Stimulated activated effector memory CD8-positive, alpha-beta T cell treated with anti-CD3 and anti-CD28 coated beads, Interleukin-12 subunit alpha, Interleukin-12 subunit beta, amount 100 ng/mL, for 72 hours (primary cell): ENCODE results near the gene NCOA3.
"Not testable (repeated sequence)": the region's sequence is repeated elsewhere in the genome, so short reads cannot be mapped to it uniquely, and the experiment has no call there.

Source experiments
- ATAC-seq: fragments of 150-1000 bp; cut with Tn5 transposase; 2 replicates; pipeline ENCODE4 v1.10.0; 2021
- DNase-seq, 2 donors: peaks; one replicate each; pipeline ENCODE4 v3.0.0; 2021 to 2022; ENCODE audit warnings: low spot score in 2 of 2
- H3K27ac Mint-ChIP-seq: one replicate; pipeline ENCODE4 v1.8.0; 2022; ENCODE audit warnings: mild to moderate bottlenecking, mixed read lengths
- H3K36me3 Mint-ChIP-seq: one replicate; pipeline ENCODE4 v1.8.0; 2022; ENCODE audit warnings: mild to moderate bottlenecking, mixed read lengths
- H3K4me1 Mint-ChIP-seq: one replicate; pipeline ENCODE4 v1.8.0; 2022; ENCODE audit warnings: mixed read lengths
- H3K4me3 Mint-ChIP-seq: one replicate; pipeline ENCODE4 v1.8.0; 2022; ENCODE audit warnings: mild to moderate bottlenecking, mixed read lengths
- H3K9me3 Mint-ChIP-seq: one replicate; pipeline ENCODE4 v1.8.0; 2022; ENCODE audit warnings: mixed read lengths

Gene NCOA3

GRCh38 chr20:47506335-47506734 lies 4.6 kb downstream of the NCOA3 start:
- peak overlapping the region; percentile 59 for H3K4me3 Mint-ChIP-seq
- DNase-seq (no peak), ATAC-seq (no peak)
- H3K9me3 Mint-ChIP-seq = no peaks in the 10 kb centered on the region
- H3K36me3 Mint-ChIP-seq = peaks cover 79% of the 10 kb centered on the region
- H3K27ac Mint-ChIP-seq = peak overlapping the region; percentile 26
- H3K4me1 Mint-ChIP-seq = peaks cover 60% of the 10 kb centered on the region

GRCh38 chr20:47506850-47507249 lies 5.2 kb downstream of the NCOA3 start:
- H3K27ac Mint-ChIP-seq = peak overlapping the region; percentile 26
- DNase-seq = no peak
- H3K4me3 Mint-ChIP-seq = peak overlapping the region; percentile 59
- H3K36me3 Mint-ChIP-seq = peaks cover 79% of the 10 kb centered on the region
- no peaks in the 10 kb centered on the region for H3K9me3 Mint-ChIP-seq
- H3K4me1 Mint-ChIP-seq = peaks cover 60% of the 10 kb centered on the region
- ATAC-seq = no peak

- ATAC-seq = peak; percentile 80
- Mint-ChIP-seq H3K27ac (peak overlapping the region; percentile 26), H3K4me1 (peaks cover 62% of the 10 kb centered on the region), H3K4me3 (peak overlapping the region; percentile 59), H3K36me3 (peaks cover 79% of the 10 kb centered on the region)
- not testable (repeated sequence) for DNase-seq, H3K9me3 Mint-ChIP-seq
Observed at GRCh38 chr20:47507275-47507981, 5.7 kb downstream of the NCOA3 start.

GRCh38 chr20:47508278-47508677 lies 6.6 kb downstream of the NCOA3 start:
- DNase-seq = no peak
- peak overlapping the region; percentile 77 for H3K27ac Mint-ChIP-seq
- H3K36me3 Mint-ChIP-seq = peaks cover 76% of the 10 kb centered on the region
- H3K4me1 Mint-ChIP-seq = peaks cover 67% of the 10 kb centered on the region
- no peak for ATAC-seq
- H3K4me3 Mint-ChIP-seq = peak overlapping the region; percentile 59
- no peaks in the 10 kb centered on the region for H3K9me3 Mint-ChIP-seq

- peak overlapping the region; percentile 59 for H3K4me3 Mint-ChIP-seq
- H3K27ac Mint-ChIP-seq = peak overlapping the region; percentile 77
- no peaks in the 10 kb centered on the region for H3K9me3 Mint-ChIP-seq
- ATAC-seq (peak; percentile 26), DNase-seq (no peak)
- H3K36me3 Mint-ChIP-seq = peaks cover 76% of the 10 kb centered on the region
- peaks cover 61% of the 10 kb centered on the region for H3K4me1 Mint-ChIP-seq
Observed at GRCh38 chr20:47509104-47509661, 7.5 kb downstream of the NCOA3 start.

- Mint-ChIP-seq H3K9me3 (no peaks in the 10 kb centered on the region), H3K4me3 (peak overlapping the region; percentile 59), H3K36me3 (peaks cover 76% of the 10 kb centered on the region), H3K27ac (peak overlapping the region; percentile 77), H3K4me1 (peaks cover 61% of the 10 kb centered on the region)
- DNase-seq = no peak
- peak; percentile 64 for ATAC-seq
Observed at GRCh38 chr20:47509685-47510084, 8.0 kb downstream of the NCOA3 start.

- no peak for DNase-seq
- H3K4me3 Mint-ChIP-seq = no peak overlapping the region
- H3K9me3 Mint-ChIP-seq = peaks cover 6% of the 10 kb centered on the region
- H3K4me1 Mint-ChIP-seq = peaks cover 44% of the 10 kb centered on the region
- peak; percentile 90 for ATAC-seq
- peak overlapping the region; percentile 32 for H3K27ac Mint-ChIP-seq
- H3K36me3 Mint-ChIP-seq = peaks cover 96% of the 10 kb centered on the region
Observed at GRCh38 chr20:47515843-47516242, 14.2 kb downstream of the NCOA3 start.

GRCh38 chr20:47521059-47521808 lies 19.5 kb downstream of the NCOA3 start:
- Mint-ChIP-seq H3K9me3 (peaks cover 13% of the 10 kb centered on the region), H3K36me3 (peaks cover 77% of the 10 kb centered on the region), H3K4me3 (no peak overlapping the region), H3K4me1 (peaks cover 30% of the 10 kb centered on the region), H3K27ac (peak overlapping the region; percentile 41)
- DNase-seq (no peak), ATAC-seq (no peak)

GRCh38 chr20:47524015-47524784 lies 22.5 kb downstream of the NCOA3 start:
- Mint-ChIP-seq H3K27ac (peak overlapping the region; percentile 48), H3K4me3 (no peak overlapping the region), H3K36me3 (peaks cover 62% of the 10 kb centered on the region), H3K9me3 (peaks cover 13% of the 10 kb centered on the region), H3K4me1 (peaks cover 29% of the 10 kb centered on the region)
- ATAC-seq = no peak
- DNase-seq = no peak

- no peak for DNase-seq
- Mint-ChIP-seq H3K36me3 (peaks cover 62% of the 10 kb centered on the region), H3K27ac (peak overlapping the region; percentile 20), H3K4me3 (no peak overlapping the region), H3K4me1 (peaks cover 26% of the 10 kb centered on the region), H3K9me3 (no peaks in the 10 kb centered on the region)
- ATAC-seq = no peak
Observed at GRCh38 chr20:47527004-47527800, 25.5 kb downstream of the NCOA3 start.

GRCh38 chr20:47529840-47530239 lies 28.2 kb downstream of the NCOA3 start:
- Mint-ChIP-seq H3K36me3 (peaks cover 59% of the 10 kb centered on the region), H3K4me1 (peaks cover 31% of the 10 kb centered on the region), H3K4me3 (no peak overlapping the region), H3K9me3 (no peaks in the 10 kb centered on the region), H3K27ac (no peak overlapping the region)
- ATAC-seq = no peak
- DNase-seq = no peak

GRCh38 chr20:47531458-47531857 lies 29.8 kb downstream of the NCOA3 start:
- H3K27ac Mint-ChIP-seq = peak overlapping the region; percentile 42

GRCh38 chr20:47532002-47532401 lies 30.3 kb downstream of the NCOA3 start:
- no peaks in the 10 kb centered on the region for H3K9me3 Mint-ChIP-seq
- no peak overlapping the region for H3K4me3 Mint-ChIP-seq
- peak overlapping the region; percentile 42 for H3K27ac Mint-ChIP-seq
- ATAC-seq (no peak), DNase-seq (no peak)
- peaks cover 31% of the 10 kb centered on the region for H3K4me1 Mint-ChIP-seq
- peaks cover 78% of the 10 kb centered on the region for H3K36me3 Mint-ChIP-seq

More at GRCh38 chr20:47531458-47531857, 29.8 kb downstream of the NCOA3 start:
- Mint-ChIP-seq H3K4me3 (no peak overlapping the region), H3K9me3 (no peaks in the 10 kb centered on the region), H3K36me3 (peaks cover 75% of the 10 kb centered on the region), H3K4me1 (peaks cover 31% of the 10 kb centered on the region)
- DNase-seq = no peak
- no peak for ATAC-seq

- Mint-ChIP-seq H3K4me3 (no peak overlapping the region), H3K9me3 (no peaks in the 10 kb centered on the region), H3K36me3 (peaks cover 72% of the 10 kb centered on the region), H3K27ac (peak overlapping the region; percentile 82), H3K4me1 (peaks cover 25% of the 10 kb centered on the region)
- ATAC-seq = no peak
- DNase-seq = no peak
Observed at GRCh38 chr20:47533518-47534062, 31.9 kb downstream of the NCOA3 start.
